ENCODE data around the gene LDLRAD3. TPM values are rescaled to one million over a fixed set of nuclear protein-coding genes. Genes with fewer than 3 reads are reported as not detected.

LDLRAD3 gene
- total RNA-seq, 1 donor, result 3.9 TPM

- no peak for DNase-seq (ENCODE audit: low read depth)
- no peak for TF ChIP-seq CTCF (IDR thresholded peaks at IDR 0.05; ENCODE audit: insufficient read depth, low read depth, low read length)
- peak overlapping the region; percentile 78 for H3K4me3 ChIP-seq (ENCODE audit: low read depth, low read length)
Measured at GRCh38 chr11:35943309-35943708, 553 bp upstream of the LDLRAD3 start.

GRCh38 chr11:35944503-35945136 lies 758 bp downstream of the LDLRAD3 start:
- peak; percentile 27 for DNase-seq (ENCODE audit: low read depth)
- peak overlapping the region; percentile 78 for H3K4me3 ChIP-seq (ENCODE audit: low read depth, low read length)
- TF ChIP-seq CTCF (IDR thresholded peaks at IDR 0.05; ENCODE audit: insufficient read depth, low read depth, low read length), result no peak

- DNase-seq (ENCODE audit: low read depth), result no peak
- no peak for TF ChIP-seq CTCF (IDR thresholded peaks at IDR 0.05; ENCODE audit: insufficient read depth, low read depth, low read length)
- no peak overlapping the region for H3K4me3 ChIP-seq (ENCODE audit: low read depth, low read length)
Measured at GRCh38 chr11:35945137-35945518, 1.3 kb downstream of the LDLRAD3 start.

- no peak for DNase-seq (ENCODE audit: low read depth)
- no peak for TF ChIP-seq CTCF (IDR thresholded peaks at IDR 0.05; ENCODE audit: insufficient read depth, low read depth, low read length)
- H3K4me3 ChIP-seq (ENCODE audit: low read depth, low read length), result no peak overlapping the region
Measured at GRCh38 chr11:35946766-35947165, 2.9 kb downstream of the LDLRAD3 start.

- no peak for TF ChIP-seq CTCF (IDR thresholded peaks at IDR 0.05; ENCODE audit: insufficient read depth, low read depth, low read length)
- DNase-seq (ENCODE audit: low read depth), result no peak
- H3K4me3 ChIP-seq (ENCODE audit: low read depth, low read length), result no peak overlapping the region
Measured at GRCh38 chr11:35947437-35947836, 3.6 kb downstream of the LDLRAD3 start.

- no peak for TF ChIP-seq CTCF (IDR thresholded peaks at IDR 0.05; ENCODE audit: insufficient read depth, low read depth, low read length)
- no peak overlapping the region for H3K4me3 ChIP-seq (ENCODE audit: low read depth, low read length)
- no peak for DNase-seq (ENCODE audit: low read depth)
Measured at GRCh38 chr11:35949242-35949641, 5.4 kb downstream of the LDLRAD3 start.

GRCh38 chr11:35950082-35950481 lies 6.2 kb downstream of the LDLRAD3 start:
- DNase-seq (ENCODE audit: low read depth), result no peak
- no peak overlapping the region for H3K4me3 ChIP-seq (ENCODE audit: low read depth, low read length)
- TF ChIP-seq CTCF (IDR thresholded peaks at IDR 0.05; ENCODE audit: insufficient read depth, low read depth, low read length), result no peak

Measured in fibroblast of villous mesenchyme (primary cell).